CD4-positive, alpha-beta T cell (primary cell): ENCODE data around the gene DLG1. TPM values are rescaled to one million over a fixed set of nuclear protein-coding genes. Genes with fewer than 3 reads are reported as not detected.

Source experiments
- ATAC-seq: fragments of 200-7000 bp; cut with Tn5 transposase; one replicate; pipeline ENCODE4 v1.10.0; 2022; ENCODE audit warnings: mild to moderate bottlenecking; ENCODE audit not compliant: poor library complexity
- CTCF ChIA-PET: fragments of 350-600 bp; sonication (Branson Sonifier 250); formaldehyde crosslinking; loops from one replicate; lab custom pipeline; 2021; ENCODE audit warnings: antibody characterized with exemption, inconsistent platforms; lab: Charles Lee
- POLR2A ChIA-PET: fragments of 350-600 bp; sonication (Branson Sonifier 250); formaldehyde crosslinking; loops from one replicate; lab custom pipeline; 2021; ENCODE audit warnings: antibody characterized with exemption, inconsistent platforms; lab: Charles Lee
- DNase-seq, 14 experiments: peaks; one replicate each; pipeline ENCODE4 v3.0.0-alpha.2; 2013 to 2020; ENCODE audit warnings: mixed read lengths in 2 of 14
- H3K27ac ChIP-seq, 2 donors: one replicate each; pipeline versions ENCODE4 v1.5.1 to v1.7.0; 2013; ENCODE audit warnings: low read length in 2 of 2, low read depth in 1 of 2, mild to moderate bottlenecking in 1 of 2
- H3K27me3 ChIP-seq, 2 experiments: 1 replicate in 1 of 2; 2 replicates in 1 of 2; pipeline versions ENCODE4 v1.6.1 to v1.7.0; 2013; ENCODE audit warnings: low read length in 2 of 2, control low read depth in 1 of 2, mild to moderate bottlenecking in 1 of 2, moderate library complexity in 1 of 2; ENCODE audit not compliant: insufficient read depth in 2 of 2, control insufficient read depth in 1 of 2
- H3K36me3 ChIP-seq: one replicate; pipeline ENCODE4 v1.6.1; 2013; ENCODE audit warnings: low read length, control low read depth; ENCODE audit not compliant: insufficient read depth
- H3K4me1 ChIP-seq: one replicate; pipeline ENCODE4 v1.6.1; 2013; ENCODE audit warnings: low read length, control low read depth; ENCODE audit not compliant: insufficient read depth
- H3K4me3 ChIP-seq: one replicate; pipeline ENCODE4 v1.5.1; 2013; ENCODE audit warnings: mild to moderate bottlenecking, low read length, moderate library complexity
- H3K9me3 ChIP-seq, 2 experiments: 1 replicate in 1 of 2; 2 replicates in 1 of 2; pipeline versions ENCODE4 v1.6.1 to v1.7.0; 2013; ENCODE audit warnings: low read length in 2 of 2, mild to moderate bottlenecking in 2 of 2, control low read depth in 1 of 2, moderate library complexity in 1 of 2; ENCODE audit not compliant: control insufficient read depth in 1 of 2, insufficient read depth in 1 of 2
- H3K27ac Mint-ChIP-seq: one replicate; pipeline ENCODE4 v1.8.0; 2020; ENCODE audit warnings: mixed read lengths
- H3K27me3 Mint-ChIP-seq: one replicate; pipeline ENCODE4 v1.8.0; 2021; ENCODE audit warnings: mixed read lengths
- H3K36me3 Mint-ChIP-seq: one replicate; pipeline ENCODE4 v1.8.0; 2021; ENCODE audit warnings: low read depth, mixed read lengths
- H3K4me1 Mint-ChIP-seq: one replicate; pipeline ENCODE4 v1.8.0; 2021; ENCODE audit warnings: low read depth, mixed read lengths
- H3K4me3 Mint-ChIP-seq: one replicate; pipeline ENCODE4 v1.8.0; 2020; ENCODE audit warnings: mild to moderate bottlenecking, mixed read lengths
- H3K9me3 Mint-ChIP-seq: one replicate; pipeline ENCODE4 v1.8.0; 2020; ENCODE audit warnings: mixed read lengths
- intact Hi-C, 2 experiments: fragments of 100-400 bp; cut with DNase I in 1 of 2; cut with micrococcal nuclease in 1 of 2; formaldehyde crosslinking; loops; one replicate each; pipeline versions ENCODE4 v1.15.1 to v1.9.0; 2023 to 2025; cut with DNase I, micrococcal nuclease
- total RNA-seq, 174 experiments: library from RNA in 2 of 174; stranded (reverse) in 2 of 174; gene quantifications; one replicate each; pipeline ENCODE4 v1.2.3 and lab custom pipeline; 2021 to 2026
- TF ChIP-seq, protein P1 (sequence below): fragments of 200-600 bp; IDR thresholded peaks from one replicate; pipeline ENCODE4 v1.8.0; 2022; ENCODE audit warnings: antibody characterized with exemption, mild to moderate bottlenecking

DLG1 gene
- total RNA-seq, 2 experiments from 2014 or later: 86.8 to 91.8 TPM

DNA sequence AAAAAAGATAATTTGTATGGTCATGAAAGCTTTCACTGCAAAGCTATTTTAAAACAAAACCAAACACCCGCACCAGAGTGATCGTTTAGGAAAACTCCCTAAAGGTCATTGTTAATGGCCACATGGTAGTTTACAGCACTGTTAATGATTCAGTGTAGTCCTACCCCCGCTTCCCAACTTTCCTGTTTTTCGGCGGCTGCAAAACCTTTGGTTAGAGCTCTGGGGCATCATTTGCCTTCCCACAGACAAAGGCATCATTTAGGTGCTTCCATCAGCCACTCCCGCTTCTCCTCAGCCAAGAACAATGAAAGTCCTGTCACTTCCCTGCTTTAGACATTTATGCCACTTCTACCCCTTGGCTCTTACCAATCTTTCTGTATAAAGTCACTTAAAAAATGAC, 279.4 kb downstream of the DLG1 start:
- no peak overlapping the region for H3K4me3 Mint-ChIP-seq
- Histone ChIP-seq H3K27me3 (no peaks in the 10 kb centered on the region), H3K4me3 (no peak overlapping the region), H3K27ac (no peak overlapping the region), H3K36me3 (no peaks in the 10 kb centered on the region), H3K9me3 (peaks cover 0 to 5% of the 10 kb centered on the region in 2 experiments), H3K4me1 (peaks cover 9% of the 10 kb centered on the region)
- intact Hi-C loops: no loop called here
- H3K36me3 Mint-ChIP-seq: no peaks in the 10 kb centered on the region
- no peak for DNase-seq
- H3K4me1 Mint-ChIP-seq: no peaks in the 10 kb centered on the region
- H3K9me3 Mint-ChIP-seq: no peaks in the 10 kb centered on the region
- TF ChIP-seq, protein P1, sequence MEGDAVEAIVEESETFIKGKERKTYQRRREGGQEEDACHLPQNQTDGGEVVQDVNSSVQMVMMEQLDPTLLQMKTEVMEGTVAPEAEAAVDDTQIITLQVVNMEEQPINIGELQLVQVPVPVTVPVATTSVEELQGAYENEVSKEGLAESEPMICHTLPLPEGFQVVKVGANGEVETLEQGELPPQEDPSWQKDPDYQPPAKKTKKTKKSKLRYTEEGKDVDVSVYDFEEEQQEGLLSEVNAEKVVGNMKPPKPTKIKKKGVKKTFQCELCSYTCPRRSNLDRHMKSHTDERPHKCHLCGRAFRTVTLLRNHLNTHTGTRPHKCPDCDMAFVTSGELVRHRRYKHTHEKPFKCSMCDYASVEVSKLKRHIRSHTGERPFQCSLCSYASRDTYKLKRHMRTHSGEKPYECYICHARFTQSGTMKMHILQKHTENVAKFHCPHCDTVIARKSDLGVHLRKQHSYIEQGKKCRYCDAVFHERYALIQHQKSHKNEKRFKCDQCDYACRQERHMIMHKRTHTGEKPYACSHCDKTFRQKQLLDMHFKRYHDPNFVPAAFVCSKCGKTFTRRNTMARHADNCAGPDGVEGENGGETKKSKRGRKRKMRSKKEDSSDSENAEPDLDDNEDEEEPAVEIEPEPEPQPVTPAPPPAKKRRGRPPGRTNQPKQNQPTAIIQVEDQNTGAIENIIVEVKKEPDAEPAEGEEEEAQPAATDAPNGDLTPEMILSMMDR: no peak
- no peaks in the 10 kb centered on the region for H3K27me3 Mint-ChIP-seq
- no peak for ATAC-seq
- H3K27ac Mint-ChIP-seq: no peak overlapping the region
- CTCF ChIA-PET: no interaction called here
- POLR2A ChIA-PET: no interaction called here

DNA sequence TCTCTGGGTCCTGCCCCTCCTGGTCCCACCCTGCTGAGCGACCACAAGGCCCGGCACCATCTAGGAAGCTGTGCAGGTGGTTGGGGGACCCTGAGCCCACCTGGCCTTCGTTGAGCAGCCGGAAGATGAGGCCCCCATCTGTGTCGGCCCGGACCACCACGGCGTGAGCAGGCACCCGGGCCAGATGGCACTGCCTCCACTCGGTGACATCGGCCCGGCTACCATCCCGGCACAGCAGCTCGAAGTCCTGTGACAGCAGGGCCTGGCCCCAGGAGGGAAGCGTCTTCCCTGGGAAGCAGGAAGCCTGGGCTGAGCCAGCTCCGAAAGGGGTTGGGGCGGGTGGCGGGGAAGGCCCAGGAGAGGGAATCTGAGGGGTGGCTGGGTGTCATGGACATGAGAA, 281.4 kb downstream of the DLG1 start:
- peaks cover 0 to 5% of the 10 kb centered on the region in 2 experiments for H3K9me3 ChIP-seq
- no peak overlapping the region for H3K27ac ChIP-seq
- DNase-seq (no peak), ATAC-seq (no peak)
- no peaks in the 10 kb centered on the region for H3K4me1 ChIP-seq
- CTCF ChIA-PET: no interaction called here
- no peak overlapping the region for H3K27ac Mint-ChIP-seq
- H3K9me3 Mint-ChIP-seq: no peaks in the 10 kb centered on the region
- no peaks in the 10 kb centered on the region for H3K27me3 ChIP-seq
- H3K36me3 Mint-ChIP-seq: no peaks in the 10 kb centered on the region
- TF ChIP-seq, protein P1: no peak
- H3K4me3 ChIP-seq: no peak overlapping the region
- intact Hi-C loops: no loop called here
- POLR2A ChIA-PET: no interaction called here
- no peak overlapping the region for H3K4me3 Mint-ChIP-seq
- H3K27me3 Mint-ChIP-seq: no peaks in the 10 kb centered on the region
- H3K36me3 ChIP-seq: no peaks in the 10 kb centered on the region
- H3K4me1 Mint-ChIP-seq: no peaks in the 10 kb centered on the region

DNA sequence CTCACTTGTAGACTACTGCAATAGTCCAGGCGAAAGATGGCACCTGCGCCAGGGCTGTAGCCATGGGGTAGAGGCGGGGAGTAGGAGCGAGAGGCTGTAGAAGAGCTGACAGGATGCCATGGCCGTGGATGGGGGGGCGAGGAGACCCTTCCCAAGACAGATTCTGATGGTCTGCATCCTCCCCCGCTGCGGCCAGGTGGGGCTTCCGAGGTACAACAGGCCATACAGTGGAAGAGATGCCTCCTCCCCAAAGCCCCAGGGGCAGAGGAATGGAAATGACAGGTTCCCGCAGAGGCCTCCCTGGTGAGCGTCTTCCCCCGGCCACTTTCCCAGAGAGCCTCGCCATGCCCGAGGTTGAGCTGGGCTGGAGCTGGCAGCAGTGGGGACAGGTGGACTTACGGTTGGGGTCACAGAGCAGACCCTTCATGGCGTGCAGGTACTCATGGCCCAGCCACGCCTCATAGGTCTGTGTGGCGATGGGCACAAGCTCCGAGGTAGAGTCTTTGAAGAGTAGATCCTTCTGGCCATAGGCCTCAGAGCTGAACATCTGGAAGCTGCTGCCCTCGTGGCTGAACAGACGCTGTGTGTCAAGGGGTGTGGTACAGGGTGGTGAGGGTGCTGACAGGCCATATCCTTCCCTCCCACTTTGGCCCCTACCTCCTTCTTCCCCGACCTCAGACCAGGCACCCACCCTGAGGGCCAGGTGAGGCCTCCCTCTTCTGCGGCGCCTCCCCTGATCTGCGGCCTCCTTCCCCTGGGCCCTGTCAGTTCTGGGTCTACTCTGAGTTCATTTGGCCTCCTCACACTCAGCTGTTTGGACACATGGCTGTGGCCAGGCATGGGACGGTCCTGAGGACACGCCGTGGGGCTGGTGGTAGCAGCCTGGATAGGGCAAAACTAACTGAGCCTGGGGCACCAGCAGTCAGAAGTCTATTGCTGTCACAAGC, 282.3 kb downstream of the DLG1 start:
- H3K4me1 ChIP-seq: no peaks in the 10 kb centered on the region
- H3K36me3 Mint-ChIP-seq: no peaks in the 10 kb centered on the region
- no peak overlapping the region for H3K27ac Mint-ChIP-seq
- H3K36me3 ChIP-seq: no peaks in the 10 kb centered on the region
- H3K4me3 Mint-ChIP-seq: no peak overlapping the region
- no peaks in the 10 kb centered on the region for H3K27me3 ChIP-seq
- no peak for DNase-seq
- ATAC-seq: no peak
- intact Hi-C loops: no loop called here
- H3K27me3 Mint-ChIP-seq: no peaks in the 10 kb centered on the region
- no peak overlapping the region for H3K4me3 ChIP-seq
- no peaks in the 10 kb centered on the region for H3K9me3 Mint-ChIP-seq
- TF ChIP-seq, protein P1: no peak
- no peak overlapping the region for H3K27ac ChIP-seq
- ChIA-PET POLR2A (no interaction called here), CTCF (no interaction called here)
- no peaks in the 10 kb centered on the region for H3K4me1 Mint-ChIP-seq
- H3K9me3 ChIP-seq: peaks cover 0 to 5% of the 10 kb centered on the region in 2 experiments
